Keratinocyte (primary cell): ENCODE data around the gene PCCB. TPM values are rescaled to one million over a fixed set of nuclear protein-coding genes. Genes with fewer than 3 reads are reported as not detected.

Experiments used
- DNase-seq: peaks from one replicate; pipeline ENCODE4 v3.0.0-alpha.2; 2011; ENCODE audit warnings: low read depth, missing footprints, low spot score
- FAIRE-seq: peaks from 2 replicates; lab custom pipeline; 2011; peaks lifted over from hg19 to GRCh38; lab: Jason Lieb, UNC
- H2AFZ ChIP-seq: 2 replicates; pipeline ENCODE4 v1.6.0; 2012; ENCODE audit warnings: low read length, control low read depth, inconsistent platforms; ENCODE audit not compliant: control insufficient read depth
- H3K27ac ChIP-seq: 2 replicates; pipeline ENCODE4 v1.5.1; 2011; ENCODE audit warnings: low read length; ENCODE audit not compliant: control insufficient read depth, insufficient read depth
- H3K27me3 ChIP-seq: 3 replicates; pipeline ENCODE4 v1.6.0; 2011; ENCODE audit warnings: low read length; ENCODE audit not compliant: control insufficient read depth, insufficient read depth; ENCODE audit errors: extremely low read depth
- H3K36me3 ChIP-seq, 2 experiments: 2 replicates in 1 of 2; 3 replicates in 1 of 2; pipeline ENCODE4 v1.5.1; 2011; ENCODE audit warnings: low read length in 2 of 2, mild to moderate bottlenecking in 1 of 2; ENCODE audit not compliant: control insufficient read depth in 2 of 2, insufficient read depth in 2 of 2; ENCODE audit errors: extremely low read depth in 1 of 2
- H3K4me1 ChIP-seq: 3 replicates; pipeline ENCODE4 v1.5.1; 2011; ENCODE audit warnings: low read length; ENCODE audit not compliant: control insufficient read depth, insufficient read depth; ENCODE audit errors: extremely low read depth
- H3K4me2 ChIP-seq: 3 replicates; pipeline ENCODE4 v1.6.0; 2011; ENCODE audit warnings: low read depth, low read length; ENCODE audit not compliant: control insufficient read depth, insufficient read depth; ENCODE audit errors: extremely low read depth
- H3K4me3 ChIP-seq, 3 experiments: fragments of 200-600 bp in 1 of 3; sonication (generic) in 1 of 3; 2 replicates in 2 of 3; 3 replicates in 1 of 3; pipeline ENCODE4 v1.5.1; 2011 to 2016; ENCODE audit warnings: low read length in 3 of 3, mild to moderate bottlenecking in 3 of 3, control low read depth in 2 of 3, inconsistent platforms in 1 of 3, low read depth in 1 of 3, mixed read lengths in 1 of 3, mixed run types in 1 of 3, moderate library complexity in 1 of 3; ENCODE audit not compliant: control insufficient read depth in 2 of 3, insufficient read depth in 2 of 3; ENCODE audit errors: extremely low read depth in 1 of 3
- H3K79me2 ChIP-seq: 2 replicates; pipeline ENCODE4 v1.6.0; 2012; ENCODE audit warnings: low read length; ENCODE audit not compliant: control insufficient read depth, insufficient read depth
- H3K9ac ChIP-seq: 3 replicates; pipeline ENCODE4 v1.6.0; 2011; ENCODE audit warnings: low read length; ENCODE audit not compliant: control insufficient read depth, insufficient read depth; ENCODE audit errors: extremely low read depth
- H3K9me1 ChIP-seq: 3 replicates; pipeline ENCODE4 v1.6.0; 2011; ENCODE audit warnings: low read length; ENCODE audit not compliant: control insufficient read depth, insufficient read depth; ENCODE audit errors: extremely low read depth
- H3K9me3 ChIP-seq: 2 replicates; pipeline ENCODE4 v1.5.1; 2012; ENCODE audit warnings: low read depth, low read length; ENCODE audit not compliant: control insufficient read depth
- H4K20me1 ChIP-seq: 3 replicates; pipeline ENCODE4 v1.6.0; 2011; ENCODE audit warnings: low read length; ENCODE audit not compliant: control insufficient read depth, insufficient read depth; ENCODE audit errors: extremely low read depth
- CTCF ChIP-seq, 3 experiments: IDR thresholded peaks in 1 of 3; conservative IDR thresholded peaks in 1 of 3; optimal IDR thresholded peaks in 1 of 3; 2 replicates in 2 of 3; 3 replicates in 1 of 3; pipeline versions ENCODE3 to v1.5.1; 2011; ENCODE audit warnings: low read length in 3 of 3, mild to moderate bottlenecking in 3 of 3, moderate library complexity in 2 of 3, control low read depth in 1 of 3, inconsistent platforms in 1 of 3; ENCODE audit not compliant: insufficient read depth in 2 of 3; ENCODE audit errors: extremely low read depth in 1 of 3
- EZH2 ChIP-seq: IDR thresholded peaks from one replicate; pipeline ENCODE4 v1.6.1; 2012; ENCODE audit warnings: inconsistent platforms, mild to moderate bottlenecking, low read length, moderate library complexity
- dilution Hi-C: fragments of 300-500 bp; cut with MboI; formaldehyde crosslinking; loops from one replicate; pipeline ENCODE4 v1.7.0; 2020; ENCODE audit warnings: low sequenced_read_pairs; ENCODE audit not compliant: extremely low pct_ligation_motif_present
- polyA plus RNA-seq, 5 experiments: library from polyadenylated mRNA; depleted of rRNA in 3 of 5; stranded (reverse) in 3 of 5; stranded (forward) in 1 of 5; unstranded in 1 of 5; fragments of >200 nt; gene quantifications; 1 replicate in 1 of 5; 2 replicates in 3 of 5; 3 replicates in 1 of 5; pipeline versions ENCODE4 v1.2.1 to v1.2.3, GENCODE V29; 2011 to 2012; ENCODE audit warnings: missing spikeins in 2 of 5, low read depth in 1 of 5, low replicate concordance in 1 of 5

PCCB gene
- polyA plus RNA-seq, 1 donor (not counting 4 experiments of a cell fraction or from before 2014, with no cell fraction given): 46.9 TPM

GRCh38 chr3:136283627-136284026, 33.5 kb downstream of the PCCB start:
- H3K36me3 ChIP-seq: peaks cover 0 to 2% of the 10 kb centered on the region in 2 experiments
- FAIRE-seq (no peak), DNase-seq (no peak)
- H3K4me3 ChIP-seq: no peak overlapping the region
- dilution Hi-C loops: no loop called here
- H3K9me1 ChIP-seq: no peaks in the 10 kb centered on the region
- no peak for TF ChIP-seq EZH2
- TF ChIP-seq CTCF (optimal IDR thresholded peaks at IDR 0.05 in 1 of 3, IDR thresholded peaks at IDR 0.05 in 1 of 3, conservative IDR thresholded peaks at IDR 0.05 in 1 of 3; ENCODE audit: extremely low read depth in 1 of 3, insufficient read depth in 2 of 3, low read length in 3 of 3): no peak
- H4K20me1 ChIP-seq: no peaks in the 10 kb centered on the region
- H3K9ac ChIP-seq: no peak overlapping the region
- no peak overlapping the region for H3K4me2 ChIP-seq
- no peaks in the 10 kb centered on the region for H3K79me2 ChIP-seq
- no peaks in the 10 kb centered on the region for H3K4me1 ChIP-seq
- no peak overlapping the region for H3K27ac ChIP-seq
- H3K9me3 ChIP-seq: no peaks in the 10 kb centered on the region
- no peaks in the 10 kb centered on the region for H3K27me3 ChIP-seq
- H2AFZ ChIP-seq: no peak overlapping the region

GRCh38 chr3:136291302-136291701, 41.2 kb downstream of the PCCB start:
- peaks cover 2 to 4% of the 10 kb centered on the region in 2 experiments for H3K36me3 ChIP-seq
- no peaks in the 10 kb centered on the region for H3K27me3 ChIP-seq
- H3K9ac ChIP-seq: no peak overlapping the region
- no peaks in the 10 kb centered on the region for H3K9me3 ChIP-seq
- dilution Hi-C loops: no loop called here
- H3K79me2 ChIP-seq: no peaks in the 10 kb centered on the region
- FAIRE-seq: no peak
- H3K4me2 ChIP-seq: no peak overlapping the region
- no peak for DNase-seq
- no peak overlapping the region for H3K4me3 ChIP-seq
- no peak overlapping the region for H3K27ac ChIP-seq
- no peak for TF ChIP-seq CTCF (optimal IDR thresholded peaks at IDR 0.05 in 1 of 3, IDR thresholded peaks at IDR 0.05 in 1 of 3, conservative IDR thresholded peaks at IDR 0.05 in 1 of 3; ENCODE audit: extremely low read depth in 1 of 3, insufficient read depth in 2 of 3, low read length in 3 of 3)
- no peak for TF ChIP-seq EZH2
- H3K9me1 ChIP-seq: no peaks in the 10 kb centered on the region
- H4K20me1 ChIP-seq: no peaks in the 10 kb centered on the region
- no peaks in the 10 kb centered on the region for H3K4me1 ChIP-seq
- H2AFZ ChIP-seq: no peak overlapping the region
